Measurements from ENCODE around the gene ZNF581. TPM values are rescaled to one million over a fixed set of nuclear protein-coding genes. Genes with fewer than 3 reads are reported as not detected.

The ZNF581 gene
- total RNA-seq, 4 donors from 2014 or later, result 8.4 to 17.5 (median 11.4) TPM

- TF ChIP-seq EP300 (IDR thresholded peaks at IDR 0.05) (no peak), CTCF (IDR thresholded peaks at IDR 0.05) (no peak), POLR2A (IDR thresholded peaks at IDR 0.05) (no peak), POLR2AphosphoS5 (IDR thresholded peaks at IDR 0.05) (no peak)
- Histone ChIP-seq H3K4me3 (peak overlapping the region; percentile 49 to 70), H3K9me3 (no peaks in the 10 kb centered on the region), H3K36me3 (peaks cover 0 to 27% of the 10 kb centered on the region in 2 donors), H3K27me3 (no peaks in the 10 kb centered on the region), H3K4me1 (peaks cover 0 to 39% (median 12%) of the 10 kb centered on the region in 3 donors), H3K27ac (peak overlapping the region; percentile 93 to 99 (median 96))
- ATAC-seq, result no peak
- WGBS, 2 donors (ENCODE audit: low coverage in 1 of 2), result 68 to 72% methylated on average over 2 to 4 of the region's 4 CpGs
Observed at GRCh38 chr19:55601084-55601483, 42.4 kb upstream of the ZNF581 start.

- Histone ChIP-seq H3K9me3 (no peaks in the 10 kb centered on the region), H3K27ac (no peak overlapping the region), H3K4me1 (peaks cover 0 to 51% (median 21%) of the 10 kb centered on the region in 3 donors), H3K27me3 (no peaks in the 10 kb centered on the region), H3K36me3 (peaks cover 0 to 14% of the 10 kb centered on the region in 2 donors), H3K4me3 (no peak overlapping the region)
- TF ChIP-seq POLR2AphosphoS5 (IDR thresholded peaks at IDR 0.05) (no peak), EP300 (IDR thresholded peaks at IDR 0.05) (no peak), CTCF (IDR thresholded peaks at IDR 0.05) (no peak), POLR2A (IDR thresholded peaks at IDR 0.05) (no peak)
- ATAC-seq, result no peak
- WGBS, 2 donors (ENCODE audit: low coverage in 1 of 2), result 80% methylated on average over 1 of the region's 60 CpGs; no CpG with 5 or more reads in 1 of the 2 donors
Observed at GRCh38 chr19:55602104-55603001, 41.1 kb upstream of the ZNF581 start.

- Histone ChIP-seq H3K9me3 (no peaks in the 10 kb centered on the region), H3K4me1 (peaks cover 0 to 58% (median 21%) of the 10 kb centered on the region in 3 donors), H3K4me3 (no peak overlapping the region), H3K27me3 (no peaks in the 10 kb centered on the region), H3K36me3 (peaks cover 0 to 10% of the 10 kb centered on the region in 2 donors), H3K27ac (no peak overlapping the region)
- ATAC-seq, result no peak
- TF ChIP-seq EP300 (IDR thresholded peaks at IDR 0.05) (no peak), POLR2A (IDR thresholded peaks at IDR 0.05) (no peak), POLR2AphosphoS5 (IDR thresholded peaks at IDR 0.05) (no peak), CTCF (IDR thresholded peaks at IDR 0.05) (no peak)
- WGBS, 2 donors (ENCODE audit: low coverage in 1 of 2), result 84 to 88% methylated on average over 14 to 20 of the region's 21 CpGs
Observed at GRCh38 chr19:55603115-55603514, 40.3 kb upstream of the ZNF581 start.

- Histone ChIP-seq H3K27ac (peak overlapping the region in 3 of 4 donors; percentile 94 to 97 (median 96)), H3K4me3 (no peak overlapping the region), H3K4me1 (peaks cover 0 to 53% (median 21%) of the 10 kb centered on the region in 3 donors), H3K36me3 (peaks cover 0 to 11% of the 10 kb centered on the region in 2 donors), H3K27me3 (no peaks in the 10 kb centered on the region), H3K9me3 (no peaks in the 10 kb centered on the region)
- 66 to 74% methylated on average over 16 to 20 of the region's 22 CpGs for WGBS, 2 donors (ENCODE audit: low coverage in 1 of 2)
- no peak for ATAC-seq
- TF ChIP-seq POLR2A (IDR thresholded peaks at IDR 0.05) (no peak), POLR2AphosphoS5 (IDR thresholded peaks at IDR 0.05) (no peak), CTCF (IDR thresholded peaks at IDR 0.05) (no peak), EP300 (IDR thresholded peaks at IDR 0.05) (no peak)
Observed at GRCh38 chr19:55603581-55604292, 39.7 kb upstream of the ZNF581 start.

Measured in gastroesophageal sphincter (tissue), 4 donors.